ENCODE data around the gene DTX2. TPM values are rescaled to one million over a fixed set of nuclear protein-coding genes. Genes with fewer than 3 reads are reported as not detected.
"Not testable (repeated sequence)": the region's sequence is repeated elsewhere in the genome, so short reads cannot be mapped to it uniquely, and the experiment has no call there.

Gene DTX2
- polyA plus RNA-seq, 2 of the 4 experiments (the other 2 are of a cell fraction), result 11.2 to 52.7 TPM

GRCh38 chr7:76549025-76549854 lies 87.7 kb downstream of the DTX2 start:
- Histone ChIP-seq H3K4me2 (peak overlapping the region; percentile 75), H3K27ac (peak overlapping the region; percentile 96 to 99), H3K4me3 (peak overlapping the region; percentile 91)
- CTCF ChIA-PET, FAIRE-seq, H3K4me1 ChIP-seq, H3K9me3 ChIP-seq: not testable (repeated sequence)
- POLR2A ChIA-PET, result interaction anchor here (0.7 kb wide), 2 partner anchors 50 to 184 kb away, joined by 3 read pairs; no protein-coding TSS in a partner anchor
- DNase-seq (ENCODE audit: low read depth in 1 of 2, low spot score in 1 of 2), result peak; percentile 56 to 92
- TF ChIP-seq KDM5A (IDR thresholded peaks at IDR 0.05) (0 out of 2 replicates have a peak, but pooled peaks have one; percentile 33), CHD4 (IDR thresholded peaks at IDR 0.05; ENCODE audit: borderline replicate concordance) (0 out of 2 replicates have a peak, but pooled peaks have one; percentile 32), JUN (IDR thresholded peaks at IDR 0.05) (peak; percentile 52 to 59; a peak in 2 of 5 replicates), E2F6 (IDR thresholded peaks at IDR 0.05; ENCODE audit: borderline replicate concordance, low read depth) (0 out of 2 replicates have a peak, but pooled peaks have one; percentile 43), MAX (IDR thresholded peaks at IDR 0.05) (peak; percentile 75), PHF8 (IDR thresholded peaks at IDR 0.05; ENCODE audit: borderline replicate concordance, low read depth) (peak; percentile 86), POLR2A (IDR thresholded peaks at IDR 0.05; ENCODE audit: low read length) (peak; percentile 79), SMC3 (IDR thresholded peaks at IDR 0.05) (peak; percentile 14; the same call in 1 of the 3 replicates)
- WGBS (ENCODE audit: missing lambda C conversion rate), result under 1% methylated on average over 23 of the region's 71 CpGs
- peak; percentile 99 to 100 for ATAC-seq

GRCh38 chr7:76549855-76550248 lies 88.3 kb downstream of the DTX2 start:
- DNase-seq (ENCODE audit: low read depth in 1 of 2, low spot score in 1 of 2), result not testable (repeated sequence)

GRCh38 chr7:76551992-76552391 lies 90.5 kb downstream of the DTX2 start:
- H3K9me3 ChIP-seq; H3K4me2 ChIP-seq; POLR2A ChIA-PET; FAIRE-seq; CTCF ChIA-PET; ATAC-seq; H3K4me3 ChIP-seq; H3K4me1 ChIP-seq; DNase-seq (ENCODE audit: low read depth in 1 of 2, low spot score in 1 of 2); H3K27ac ChIP-seq: not testable (repeated sequence)
- WGBS (ENCODE audit: missing lambda C conversion rate), result 81% methylated on average over 6 of the region's 6 CpGs

More at GRCh38 chr7:76549855-76550248, 88.3 kb downstream of the DTX2 start:
- H3K9me3 ChIP-seq, FAIRE-seq, H3K4me1 ChIP-seq, POLR2A ChIA-PET, ATAC-seq: not testable (repeated sequence)
- H3K27ac ChIP-seq, result peak overlapping the region; percentile 96 to 99
- H3K4me2 ChIP-seq, result peak overlapping the region; percentile 72
- H3K4me3 ChIP-seq, result peak overlapping the region; percentile 91
- CTCF ChIA-PET, result interaction anchor here (0.5 kb wide), 1 partner anchor 54 kb away, joined by 3 read pairs; no protein-coding TSS in a partner anchor
- 5% methylated on average over 9 of the region's 19 CpGs for WGBS (ENCODE audit: missing lambda C conversion rate)

Small RNA genes lying within 50 kb of the gene (small RNA-seq; reads per million reads assigned to genes)
- gene RF00019, result 0 reads per million in 6 experiments

Other genes starting within 250 kb of the DTX2 start
- gene HSPB1, start 159.0 kb upstream of the DTX2 start, polyA plus RNA-seq (2011; rRNA removed), result 185 and 209 TPM in 2 replicates
- 547 to 666 TPM (median 620 TPM) in 3 replicates for gene HSPB1, start 159.0 kb upstream of the DTX2 start, polyA plus RNA-seq (2017; fragmentation: RNase III; extraction: RNeasy Plus Mini Kit Qiagen cat#74134 plus additional on column Dnase treatment)
- 140 and 141 TPM in 2 replicates for gene YWHAG, start 102.7 kb upstream of the DTX2 start, polyA plus RNA-seq (2011; rRNA removed)
- gene YWHAG, start 102.7 kb upstream of the DTX2 start, polyA plus RNA-seq (2017; fragmentation: RNase III; extraction: RNeasy Plus Mini Kit Qiagen cat#74134 plus additional on column Dnase treatment), result 295 to 306 TPM (median 302 TPM) in 3 replicates
- gene SSC4D, start 52.0 kb upstream of the DTX2 start, polyA plus RNA-seq (2011; rRNA removed), result 0.45 and 0.91 TPM in 2 replicates
- gene SSC4D, start 52.0 kb upstream of the DTX2 start, polyA plus RNA-seq (2017; fragmentation: RNase III; extraction: RNeasy Plus Mini Kit Qiagen cat#74134 plus additional on column Dnase treatment), result 0.79 to 1.0 TPM (median 1.0 TPM) in 3 replicates
- gene ZP3, start 36.8 kb upstream of the DTX2 start, polyA plus RNA-seq (2011; rRNA removed), result 26.5 and 38.6 TPM in 2 replicates
- gene ZP3, start 36.8 kb upstream of the DTX2 start, polyA plus RNA-seq (2017; fragmentation: RNase III; extraction: RNeasy Plus Mini Kit Qiagen cat#74134 plus additional on column Dnase treatment), result 19.5 to 21.4 TPM (median 20.1 TPM) in 3 replicates
- 2.2 and 2.3 TPM in 2 replicates for gene UPK3B, start 48.8 kb downstream of the DTX2 start, polyA plus RNA-seq (2011; rRNA removed)
- 19.4 to 20.9 TPM (median 20.6 TPM) in 3 replicates for gene UPK3B, start 48.8 kb downstream of the DTX2 start, polyA plus RNA-seq (2017; fragmentation: RNase III; extraction: RNeasy Plus Mini Kit Qiagen cat#74134 plus additional on column Dnase treatment)
- gene SPDYE16, start 81.6 kb downstream of the DTX2 start, polyA plus RNA-seq (2011; rRNA removed), result not detected in 2 replicates
- gene SPDYE16, start 81.6 kb downstream of the DTX2 start, polyA plus RNA-seq (2017; fragmentation: RNase III; extraction: RNeasy Plus Mini Kit Qiagen cat#74134 plus additional on column Dnase treatment), result not detected in 3 replicates
- gene POMZP3, start 165.6 kb downstream of the DTX2 start, polyA plus RNA-seq (2011; rRNA removed), result 10.6 and 14.7 TPM in 2 replicates
- gene POMZP3, start 165.6 kb downstream of the DTX2 start, polyA plus RNA-seq (2017; fragmentation: RNase III; extraction: RNeasy Plus Mini Kit Qiagen cat#74134 plus additional on column Dnase treatment), result 17.4 to 18.6 TPM (median 17.6 TPM) in 3 replicates

Measured in A549 (cell line).